HG03064 (cell line): ENCODE measurements around the gene SIM2.
"Not testable (repeated sequence)": the region's sequence is repeated elsewhere in the genome, so short reads cannot be mapped to it uniquely, and the experiment has no call there.

Experiments used
- ATAC-seq: cut with Tn5 transposase; IDR thresholded peaks from one replicate; pipeline ENCODE4 v1.9.1; 2021; ENCODE audit warnings: low read depth; ENCODE audit not compliant: unreplicated experiment

Gene SIM2, protein sequence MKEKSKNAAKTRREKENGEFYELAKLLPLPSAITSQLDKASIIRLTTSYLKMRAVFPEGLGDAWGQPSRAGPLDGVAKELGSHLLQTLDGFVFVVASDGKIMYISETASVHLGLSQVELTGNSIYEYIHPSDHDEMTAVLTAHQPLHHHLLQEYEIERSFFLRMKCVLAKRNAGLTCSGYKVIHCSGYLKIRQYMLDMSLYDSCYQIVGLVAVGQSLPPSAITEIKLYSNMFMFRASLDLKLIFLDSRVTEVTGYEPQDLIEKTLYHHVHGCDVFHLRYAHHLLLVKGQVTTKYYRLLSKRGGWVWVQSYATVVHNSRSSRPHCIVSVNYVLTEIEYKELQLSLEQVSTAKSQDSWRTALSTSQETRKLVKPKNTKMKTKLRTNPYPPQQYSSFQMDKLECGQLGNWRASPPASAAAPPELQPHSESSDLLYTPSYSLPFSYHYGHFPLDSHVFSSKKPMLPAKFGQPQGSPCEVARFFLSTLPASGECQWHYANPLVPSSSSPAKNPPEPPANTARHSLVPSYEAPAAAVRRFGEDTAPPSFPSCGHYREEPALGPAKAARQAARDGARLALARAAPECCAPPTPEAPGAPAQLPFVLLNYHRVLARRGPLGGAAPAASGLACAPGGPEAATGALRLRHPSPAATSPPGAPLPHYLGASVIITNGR

DNA sequence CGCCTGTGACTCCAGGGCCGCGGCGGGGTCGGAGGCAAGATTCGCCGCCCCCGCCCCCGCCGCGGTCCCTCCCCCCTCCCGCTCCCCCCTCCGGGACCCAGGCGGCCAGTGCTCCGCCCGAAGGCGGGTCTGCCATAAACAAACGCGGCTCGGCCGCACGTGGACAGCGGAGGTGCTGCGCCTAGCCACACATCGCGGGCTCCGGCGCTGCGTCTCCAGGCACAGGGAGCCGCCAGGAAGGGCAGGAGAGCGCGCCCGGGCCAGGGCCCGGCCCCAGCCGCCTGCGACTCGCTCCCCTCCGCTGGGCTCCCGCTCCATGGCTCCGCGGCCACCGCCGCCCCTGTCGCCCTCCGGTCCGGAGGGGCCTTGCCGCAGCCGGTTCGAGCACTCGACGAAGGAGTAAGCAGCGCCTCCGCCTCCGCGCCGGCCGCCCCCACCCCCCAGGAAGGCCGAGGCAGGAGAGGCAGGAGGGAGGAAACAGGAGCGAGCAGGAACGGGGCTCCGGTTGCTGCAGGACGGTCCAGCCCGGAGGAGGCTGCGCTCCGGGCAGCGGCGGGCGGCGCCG is at the start of gene SIM2:
SIM2 (plus strand) TSS at position 135 of the 565 bp plus-strand sequence. CDS start 632 bp downstream, outside the sequence.
- no peak for ATAC-seq

DNA sequence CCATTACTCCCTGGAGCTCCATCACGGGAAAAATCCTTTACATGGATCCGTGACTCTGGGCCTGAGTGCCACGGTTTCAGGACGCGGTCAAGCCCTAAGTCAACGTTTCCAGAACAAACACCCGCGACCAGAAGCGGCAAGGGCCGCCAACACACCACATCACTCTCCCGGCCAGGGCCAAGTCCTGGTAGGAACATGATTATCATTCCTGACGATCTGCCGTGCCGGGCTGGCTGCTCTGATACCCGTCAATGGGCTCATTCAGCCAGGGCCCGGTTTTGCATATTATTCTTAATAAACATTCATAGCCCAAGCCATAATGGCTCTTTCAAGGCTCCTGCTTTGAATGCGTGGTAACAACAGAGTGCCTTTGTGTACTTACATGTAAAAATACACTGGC is 44.6 kb upstream of the SIM2 start:
- no peak for ATAC-seq

DNA sequence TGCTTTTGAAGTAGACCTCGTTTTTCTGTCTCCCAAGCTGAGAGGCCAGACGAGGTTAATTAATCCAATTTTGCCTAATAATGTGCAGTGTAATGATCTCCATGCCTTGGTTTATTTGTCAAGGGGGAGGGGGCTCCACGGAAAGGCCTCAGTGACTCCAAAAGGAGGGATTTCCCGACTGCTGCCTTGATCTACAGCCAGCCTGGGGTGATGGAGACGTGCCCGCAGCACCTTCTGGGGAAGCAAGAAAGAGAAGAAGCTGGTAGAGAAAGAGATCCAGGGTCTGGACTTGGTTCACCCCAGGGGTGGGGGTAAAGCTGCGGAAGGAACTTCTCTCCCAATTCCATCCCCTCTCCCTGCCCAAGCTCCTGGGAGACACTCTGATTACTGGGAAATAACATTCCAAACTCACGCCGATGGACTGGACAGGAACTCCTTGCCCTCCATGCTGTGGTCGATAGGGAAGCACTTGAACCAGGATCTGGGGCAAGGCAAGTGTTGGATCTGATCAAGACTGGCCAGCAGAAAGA is 44.1 kb upstream of the SIM2 start:
- no peak for ATAC-seq

DNA sequence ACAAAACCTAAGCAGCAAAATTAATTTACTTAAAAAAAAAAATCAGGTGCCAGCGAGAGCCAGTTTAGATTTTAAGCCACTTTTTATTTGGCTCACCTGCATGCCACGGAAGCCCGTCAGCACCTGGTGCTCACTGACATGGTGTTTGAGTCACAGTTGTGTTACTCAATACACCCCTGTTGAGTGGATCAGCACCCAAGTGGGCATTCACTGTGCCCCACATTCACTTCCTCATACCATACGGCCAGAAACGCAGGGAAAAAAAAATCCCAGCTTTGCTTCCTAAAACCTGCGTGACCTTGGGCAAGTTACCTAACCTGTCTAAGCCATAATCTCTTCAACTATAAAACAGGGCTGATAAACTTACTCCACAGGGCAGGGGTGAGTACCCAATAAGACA is 42.8 kb upstream of the SIM2 start:
- no peak for ATAC-seq

DNA sequence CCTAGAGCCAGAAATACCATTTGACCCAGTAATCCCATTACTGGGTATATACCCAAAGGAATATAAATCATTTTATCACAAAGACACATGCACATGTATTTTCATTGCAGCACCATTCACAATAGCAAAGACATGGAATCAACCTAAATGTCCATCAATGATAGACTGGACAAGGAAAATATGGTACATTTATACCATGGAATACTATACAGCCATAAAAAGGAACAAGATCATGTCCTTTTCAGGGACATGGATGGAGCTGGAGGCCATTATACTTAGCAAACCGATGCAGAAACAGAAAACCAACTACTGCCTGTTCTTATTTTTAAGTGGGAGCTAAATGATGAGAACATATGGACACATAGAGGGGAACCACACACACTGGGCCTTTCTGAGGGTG is 41.6 kb upstream of the SIM2 start:
- ATAC-seq: not testable (repeated sequence)

DNA sequence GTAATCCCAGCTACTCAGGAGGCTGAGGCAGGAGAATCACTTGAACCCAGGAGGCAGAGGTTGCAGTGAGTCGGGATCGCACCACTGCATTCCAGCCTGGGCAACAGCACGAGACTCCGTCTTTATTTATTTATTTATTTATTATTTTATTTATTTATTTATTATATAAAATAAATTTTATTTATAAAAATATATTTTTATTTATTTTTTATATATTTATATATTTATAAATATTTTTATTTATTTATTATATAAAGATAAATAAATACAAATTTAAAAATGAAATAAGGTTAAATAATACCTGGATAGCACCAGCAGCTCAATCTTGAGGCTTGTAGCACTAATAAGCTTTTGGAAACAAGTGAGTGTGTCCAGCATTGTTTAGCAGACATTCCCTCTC is 40.9 kb upstream of the SIM2 start:
- no peak for ATAC-seq

DNA sequence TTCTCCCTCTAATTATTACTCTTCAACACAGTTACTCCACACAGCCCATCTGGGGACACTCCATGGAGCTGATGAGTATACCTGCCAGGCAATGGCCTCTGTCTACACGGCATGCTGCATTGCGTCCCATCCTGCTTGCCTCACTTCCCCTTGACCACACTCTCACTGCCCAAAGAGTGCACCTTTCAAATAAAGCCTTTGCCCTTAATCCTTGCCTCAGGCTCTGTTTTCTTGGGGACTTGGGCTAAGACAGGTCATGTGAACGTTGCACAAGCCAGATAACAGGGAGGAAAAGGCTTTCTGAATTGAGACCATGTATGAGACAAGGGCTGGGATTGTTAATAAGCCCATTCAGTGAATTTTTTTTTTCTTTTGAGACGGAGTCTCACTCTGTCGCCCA is 40.0 kb upstream of the SIM2 start:
- no peak for ATAC-seq

DNA sequence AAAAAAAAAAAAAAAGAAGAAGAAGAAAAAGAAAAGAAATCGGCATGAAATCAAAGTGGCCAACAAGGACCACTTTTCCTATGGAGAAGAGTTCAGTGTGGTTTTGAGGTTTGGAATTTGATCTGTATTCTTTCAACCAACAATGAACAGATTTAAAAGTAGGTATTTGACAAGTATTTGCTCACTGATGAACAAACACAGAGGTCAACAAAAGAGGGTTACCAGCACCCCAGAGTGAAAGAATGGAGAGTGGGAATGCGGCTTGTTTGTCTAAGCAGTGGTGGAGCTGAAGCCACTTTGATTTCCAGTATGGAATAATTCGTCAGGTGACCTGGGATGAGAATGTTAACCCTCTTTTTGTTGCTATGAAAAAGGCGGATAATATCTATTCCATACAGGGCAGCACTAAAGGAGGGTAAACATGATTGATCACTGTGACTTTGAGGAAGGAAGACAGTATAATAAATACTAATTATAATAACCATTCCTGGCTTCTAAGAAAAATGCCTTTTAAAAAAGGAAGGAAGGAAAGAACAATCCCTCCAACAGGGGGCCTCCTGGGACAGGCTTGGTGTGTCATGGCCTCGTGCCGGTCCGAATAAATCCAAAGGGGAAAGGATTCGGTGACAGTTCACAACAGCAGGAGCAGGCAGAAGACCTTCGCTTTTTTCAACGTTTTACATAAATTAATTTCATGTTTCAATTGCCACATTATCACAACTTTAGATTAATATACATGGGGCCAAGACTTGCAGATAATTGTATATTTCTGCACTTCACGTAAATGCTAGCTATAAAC is 37.2 kb upstream of the SIM2 start:
- no peak for ATAC-seq

DNA sequence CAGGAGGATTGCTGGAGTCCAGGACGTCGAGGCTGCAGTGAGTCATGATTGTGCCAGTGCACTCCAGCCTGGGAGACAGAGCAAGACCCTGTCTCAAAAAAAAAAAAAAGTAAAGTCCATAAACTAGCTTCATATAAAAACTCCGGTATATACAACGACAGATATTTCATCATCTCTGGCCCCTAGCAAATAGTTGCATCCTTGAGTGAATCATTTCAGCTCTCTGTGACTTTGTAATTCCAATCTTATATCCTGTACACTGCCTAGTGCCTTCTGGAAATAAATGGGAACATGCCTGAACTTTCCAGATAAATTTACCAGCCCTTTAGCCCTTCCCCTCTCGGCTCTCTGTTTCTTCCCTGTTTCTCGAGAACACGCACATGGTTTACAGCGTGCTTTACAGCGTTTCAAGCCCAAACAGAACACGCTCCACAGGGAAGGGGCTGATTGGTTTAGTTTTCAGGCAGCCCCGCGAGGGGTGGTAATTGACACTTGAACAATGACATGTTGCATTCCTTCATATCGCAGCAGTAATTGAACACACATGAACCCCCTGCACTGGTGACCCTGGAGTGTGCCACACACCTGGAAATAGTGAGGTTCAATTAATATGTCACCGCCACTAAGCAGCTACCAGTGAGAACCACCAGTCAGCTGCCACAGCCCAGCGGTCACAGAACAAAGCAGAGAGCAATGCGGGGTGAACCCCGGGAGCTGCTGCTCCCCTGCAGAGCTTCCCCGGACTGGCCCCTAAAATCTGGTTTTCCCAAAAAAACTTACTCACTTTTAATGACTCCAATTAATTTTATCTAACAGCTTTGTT is 35.7 kb upstream of the SIM2 start:
- ATAC-seq: no peak

DNA sequence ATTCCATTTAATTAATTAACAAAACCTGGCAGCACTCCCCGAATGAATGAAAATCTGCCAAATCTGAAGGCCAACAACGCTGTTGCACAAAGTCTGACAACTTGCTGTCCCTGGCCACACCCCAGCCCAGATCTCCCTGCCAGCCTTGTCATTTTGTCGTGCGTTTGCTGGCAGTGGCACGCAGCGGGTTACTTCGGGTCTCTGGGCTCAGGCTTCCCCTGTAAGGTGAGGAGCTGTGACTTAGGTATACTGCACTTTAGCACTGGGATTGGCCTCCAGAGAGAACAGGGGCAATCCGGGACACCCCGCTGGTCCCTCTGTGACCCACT is 34.3 kb upstream of the SIM2 start:
- ATAC-seq: no peak

DNA sequence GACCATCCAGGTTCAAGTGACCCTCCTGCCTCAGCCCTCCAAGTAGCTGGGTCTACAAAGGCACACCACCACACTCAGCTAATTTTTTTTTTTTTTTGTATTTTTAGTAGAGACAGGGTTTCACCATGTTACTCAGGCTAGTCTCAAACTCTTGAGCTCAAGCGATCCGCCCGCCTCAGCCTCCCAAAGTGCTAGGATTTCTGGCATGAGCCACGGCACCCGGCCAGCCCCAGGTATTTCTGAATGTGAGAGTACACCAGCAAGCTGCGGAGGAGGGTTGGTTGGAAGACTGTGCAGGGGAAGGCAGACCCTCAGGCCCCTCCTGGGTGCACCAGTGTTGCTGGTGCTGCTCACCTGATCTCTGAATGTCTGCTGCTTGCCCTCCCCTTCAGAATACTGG is 33.1 kb upstream of the SIM2 start:
- ATAC-seq: no peak

DNA sequence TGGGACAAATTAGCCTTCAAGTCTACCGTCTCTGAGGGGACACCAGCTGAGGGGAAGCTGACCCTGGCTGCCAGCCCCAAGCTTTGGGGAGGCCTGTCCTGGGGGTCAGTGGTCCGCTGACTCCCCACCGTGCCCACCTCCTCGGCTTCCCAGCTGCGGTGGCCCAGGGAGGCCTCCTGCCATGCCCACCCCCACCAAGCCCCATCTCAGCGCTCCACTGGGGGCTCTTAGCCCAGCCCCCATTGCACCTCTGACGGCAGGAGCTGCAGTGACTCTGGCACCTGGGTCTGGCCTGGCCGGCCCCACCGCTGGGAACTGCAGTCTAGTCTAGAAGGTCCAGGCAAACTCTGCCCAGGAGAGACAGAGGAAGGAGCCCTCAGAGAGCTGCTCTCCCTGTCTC is 30.2 kb upstream of the SIM2 start:
- ATAC-seq: no peak

DNA sequence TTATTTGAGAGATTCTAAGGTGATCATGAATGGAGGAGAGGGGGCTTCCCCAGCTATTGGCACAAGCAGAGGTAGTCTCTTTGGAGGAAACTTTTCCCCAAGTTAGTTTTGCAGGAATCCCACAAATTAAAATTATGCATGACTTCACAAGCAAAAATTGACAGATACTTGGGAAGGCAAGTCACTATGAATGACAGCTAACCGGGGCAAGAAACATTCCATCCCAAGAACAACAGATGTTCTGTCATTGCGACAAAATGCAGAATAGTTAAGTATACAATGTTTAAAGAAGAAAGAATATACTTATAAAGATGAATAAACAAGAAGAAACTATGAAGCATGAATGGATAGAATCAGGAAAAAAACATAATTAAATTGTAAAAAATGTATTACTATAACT is 27.1 kb upstream of the SIM2 start:
- ATAC-seq: no peak

DNA sequence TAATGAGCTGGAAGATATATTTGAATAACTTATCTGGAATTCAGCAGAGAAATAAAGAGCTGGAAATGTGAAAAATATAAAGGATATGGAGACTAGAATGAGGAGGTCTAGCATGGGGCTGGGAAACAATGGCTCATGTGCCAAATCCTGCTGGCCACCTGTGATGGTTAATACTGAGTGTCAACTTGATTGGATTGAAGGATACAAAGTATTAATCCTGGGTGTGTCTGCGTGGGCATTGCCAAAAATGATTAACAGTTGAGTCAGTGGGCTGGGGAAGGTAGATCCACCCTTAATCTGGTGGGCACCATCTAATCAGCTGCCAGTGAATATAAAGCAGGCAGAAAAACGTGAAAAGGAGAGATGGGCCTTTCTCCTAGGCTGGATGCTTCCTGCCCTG is 26.6 kb upstream of the SIM2 start:
- ATAC-seq: not testable (repeated sequence)

DNA sequence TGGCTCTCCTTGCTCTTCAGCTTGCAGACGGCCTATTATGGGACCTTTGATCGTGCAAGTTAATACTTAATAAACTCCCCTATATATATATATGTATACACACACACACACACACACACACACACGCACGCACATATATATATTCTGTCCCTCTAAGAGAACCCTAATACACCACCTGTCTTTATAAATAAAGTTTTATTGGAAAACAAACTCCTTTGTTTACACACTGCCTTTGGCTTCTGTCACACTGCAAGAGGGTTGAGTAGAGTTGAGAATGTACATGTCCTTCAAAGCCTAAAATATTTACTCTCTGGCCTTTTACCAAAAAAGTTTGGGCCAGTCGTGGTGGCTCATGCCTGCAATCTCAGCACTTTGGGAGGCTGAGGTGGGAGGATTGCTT is 26.2 kb upstream of the SIM2 start:
- ATAC-seq: no peak

DNA sequence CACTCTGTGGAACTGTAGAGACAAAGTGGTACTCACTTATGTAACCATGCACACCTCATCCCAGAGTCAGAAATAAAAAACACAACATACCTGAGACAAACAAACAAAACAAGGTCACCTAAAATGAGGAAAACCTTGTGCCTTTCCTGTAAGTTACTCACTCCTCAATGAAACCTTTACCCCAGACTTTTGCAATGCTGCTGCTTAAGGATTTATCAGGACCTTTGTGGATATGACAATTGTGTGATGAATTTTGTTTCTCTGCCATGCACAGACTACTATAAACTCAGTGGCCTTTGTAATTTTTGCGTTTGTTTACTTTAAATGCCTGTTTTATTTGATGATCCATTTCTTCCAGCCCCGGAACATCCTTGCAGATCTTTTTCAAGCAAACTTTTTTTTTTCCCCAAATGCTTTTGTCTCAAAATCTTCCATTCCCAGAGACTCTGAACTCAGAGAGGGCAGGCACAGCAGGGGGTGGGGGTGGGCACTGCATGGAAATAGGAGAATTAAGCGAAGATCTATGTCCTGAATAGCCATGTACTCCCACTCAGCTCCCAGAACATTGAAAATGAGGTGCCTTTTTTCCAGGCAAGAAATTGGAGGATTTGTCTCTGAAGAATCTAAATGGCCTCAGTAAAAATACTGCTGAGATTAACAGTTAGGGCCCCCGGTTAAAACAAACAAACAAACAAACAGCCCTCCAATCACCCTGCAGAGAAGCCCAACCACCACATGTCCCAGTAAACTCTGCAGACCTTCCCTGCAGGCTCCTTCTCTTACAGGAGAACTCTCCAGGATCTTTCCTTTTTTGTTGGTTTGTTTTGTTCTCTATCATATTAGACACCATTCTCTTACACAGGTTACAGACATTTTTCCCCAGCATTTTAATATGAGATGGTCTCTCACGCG is 22.6 kb upstream of the SIM2 start:
- ATAC-seq: no peak

DNA sequence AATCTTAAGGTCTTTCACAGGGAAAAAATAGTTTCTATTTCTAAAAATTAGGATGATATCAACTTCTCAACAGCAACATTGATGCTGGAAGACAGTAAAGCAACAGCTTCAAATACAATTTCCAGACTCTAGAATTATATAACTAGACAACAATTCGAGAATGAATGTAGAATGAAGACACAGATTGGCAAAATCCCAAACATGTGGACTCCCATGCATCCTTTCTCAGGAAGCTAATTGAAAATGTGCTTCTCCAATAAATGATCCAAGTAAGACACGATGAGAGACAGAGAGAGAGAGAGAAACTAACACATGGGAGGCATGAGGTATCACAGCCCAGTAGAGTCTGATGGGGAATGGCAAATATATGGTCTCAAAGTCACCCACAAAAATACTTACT is 21.5 kb upstream of the SIM2 start:
- ATAC-seq: no peak

DNA sequence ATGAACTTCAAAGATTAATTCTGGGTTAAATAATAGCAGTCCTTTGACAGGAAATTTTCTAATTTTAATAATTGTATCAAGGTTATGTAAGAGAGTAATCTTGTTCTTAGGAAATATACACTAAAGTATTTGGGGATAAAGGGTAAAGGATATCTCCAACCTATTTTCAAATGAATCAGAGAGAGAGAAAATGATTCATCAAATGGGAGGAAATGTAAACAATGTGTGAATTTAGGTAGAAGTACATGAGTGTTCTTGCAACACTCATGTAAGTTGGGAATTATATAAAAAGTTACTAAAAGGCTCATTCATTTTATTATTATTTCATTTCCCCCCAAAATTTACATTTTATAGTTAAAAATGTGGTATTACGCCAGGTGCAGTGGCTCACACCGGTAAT is 20.4 kb upstream of the SIM2 start:
- ATAC-seq: no peak

DNA sequence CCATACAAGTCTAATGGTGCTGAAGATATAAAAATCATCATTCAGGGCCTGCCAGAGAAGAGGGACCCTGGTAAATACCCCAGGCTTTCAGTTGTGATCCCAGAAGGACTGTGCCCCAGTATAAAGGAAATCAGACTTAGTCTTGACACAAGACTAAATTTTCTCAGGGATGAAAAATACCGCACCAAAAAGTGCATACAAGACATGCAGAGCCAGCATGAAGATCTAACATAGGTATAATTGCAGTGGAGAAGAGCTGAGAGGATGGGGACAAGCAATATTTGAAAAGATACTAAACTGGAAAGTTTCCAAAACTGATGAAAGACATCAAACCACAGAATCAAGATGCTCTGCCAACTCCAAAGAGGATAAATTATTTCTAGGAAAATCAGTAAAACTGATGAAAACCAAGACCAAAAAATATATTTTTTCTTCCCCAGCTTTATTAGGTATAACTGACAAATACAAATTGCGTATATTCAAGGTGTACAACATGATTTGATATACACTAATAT is 17.7 kb upstream of the SIM2 start:
- no peak for ATAC-seq
